SU-DHL-6 (cell line): ENCODE results near the gene ELFN2.

Source experiments
- H2AFZ ChIP-seq: fragments of 200-600 bp; sonication (generic); 2 replicates; pipeline ENCODE4 v1.6.1; 2014; ENCODE audit warnings: low read depth, mild to moderate bottlenecking, moderate library complexity, mixed read lengths, antibody characterized with exemption, low read length; ENCODE audit not compliant: severe bottlenecking
- H3F3A ChIP-seq: fragments of 200-600 bp; shearing (Covaris generic); 2 replicates; pipeline ENCODE4 v1.6.0; 2016; ENCODE audit warnings: antibody characterized with exemption, mild to moderate bottlenecking; ENCODE audit not compliant: insufficient read depth
- H3K27ac ChIP-seq: fragments of 200-600 bp; sonication (generic); 2 replicates; pipeline ENCODE4 v1.5.1; 2016; ENCODE audit warnings: low read depth, mild to moderate bottlenecking, low read length, moderate library complexity, mixed read lengths
- H3K27me3 ChIP-seq: fragments of 200-600 bp; sonication (generic), shearing (Covaris generic); 2 replicates; pipeline ENCODE4 v1.6.0; 2014; ENCODE audit warnings: mild to moderate bottlenecking, low read length
- H3K36me3 ChIP-seq: fragments of 200-600 bp; sonication (generic); 2 replicates; pipeline ENCODE4 v1.6.1; 2014; ENCODE audit warnings: mild to moderate bottlenecking, low read length, mixed read lengths
- H3K4me2 ChIP-seq: fragments of 300-600, 200-600 bp; shearing (Covaris generic), sonication (generic); 2 replicates; pipeline ENCODE4 v1.6.0; 2014; ENCODE audit warnings: low read length, low read depth, mild to moderate bottlenecking; ENCODE audit not compliant: poor library complexity, severe bottlenecking
- H3K4me3 ChIP-seq: fragments of 200-600 bp; sonication (generic); 2 replicates; pipeline ENCODE4 v1.5.1; 2014; ENCODE audit warnings: antibody characterized with exemption, low read length, mild to moderate bottlenecking, mixed read lengths; ENCODE audit not compliant: insufficient read depth, poor library complexity, severe bottlenecking
- H3K79me2 ChIP-seq: fragments of 200-600 bp; sonication (generic); 2 replicates; pipeline ENCODE4 v1.6.1; 2014; ENCODE audit warnings: mild to moderate bottlenecking, low read length, moderate library complexity; ENCODE audit not compliant: insufficient read depth
- H3K9ac ChIP-seq: fragments of 200-600 bp; sonication (generic); 2 replicates; pipeline ENCODE4 v1.7.0; 2014; ENCODE audit warnings: mild to moderate bottlenecking, low read length
- H3K9me2 ChIP-seq: fragments of 200-600 bp; sonication (generic); replicated peaks from 2 replicates; pipeline ENCODE4 v1.6.1; 2014; ENCODE audit warnings: low read length; ENCODE audit not compliant: insufficient read depth
- H3K9me3 ChIP-seq: fragments of 200-600 bp; sonication (generic); 2 replicates; pipeline ENCODE4 v1.6.1; 2014; ENCODE audit warnings: low read length, mixed read lengths; ENCODE audit not compliant: insufficient read depth
- H4K20me1 ChIP-seq: fragments of 200-600 bp; sonication (generic); 2 replicates; pipeline ENCODE4 v1.6.1; 2014; ENCODE audit warnings: low read depth, mild to moderate bottlenecking, antibody characterized with exemption, low read length, moderate library complexity, mixed read lengths
- EZH2phosphoT487 ChIP-seq: fragments of 200-600 bp; sonication (generic), shearing (Covaris generic); conservative IDR thresholded peaks from 2 replicates; pipeline ENCODE4 v1.6.1; 2018; ENCODE audit warnings: mild to moderate bottlenecking, antibody characterized with exemption, low read length, moderate library complexity, mixed read lengths
- TF ChIP-seq, protein P1 (sequence below): fragments of 200-600 bp; sonication (generic); IDR thresholded peaks from one replicate; pipeline ENCODE4 v1.5.1; 2017; ENCODE audit warnings: antibody characterized with exemption, mild to moderate bottlenecking, low read length, moderate library complexity; ENCODE audit not compliant: insufficient read depth, poor library complexity, severe bottlenecking

ELFN2 gene

DNA sequence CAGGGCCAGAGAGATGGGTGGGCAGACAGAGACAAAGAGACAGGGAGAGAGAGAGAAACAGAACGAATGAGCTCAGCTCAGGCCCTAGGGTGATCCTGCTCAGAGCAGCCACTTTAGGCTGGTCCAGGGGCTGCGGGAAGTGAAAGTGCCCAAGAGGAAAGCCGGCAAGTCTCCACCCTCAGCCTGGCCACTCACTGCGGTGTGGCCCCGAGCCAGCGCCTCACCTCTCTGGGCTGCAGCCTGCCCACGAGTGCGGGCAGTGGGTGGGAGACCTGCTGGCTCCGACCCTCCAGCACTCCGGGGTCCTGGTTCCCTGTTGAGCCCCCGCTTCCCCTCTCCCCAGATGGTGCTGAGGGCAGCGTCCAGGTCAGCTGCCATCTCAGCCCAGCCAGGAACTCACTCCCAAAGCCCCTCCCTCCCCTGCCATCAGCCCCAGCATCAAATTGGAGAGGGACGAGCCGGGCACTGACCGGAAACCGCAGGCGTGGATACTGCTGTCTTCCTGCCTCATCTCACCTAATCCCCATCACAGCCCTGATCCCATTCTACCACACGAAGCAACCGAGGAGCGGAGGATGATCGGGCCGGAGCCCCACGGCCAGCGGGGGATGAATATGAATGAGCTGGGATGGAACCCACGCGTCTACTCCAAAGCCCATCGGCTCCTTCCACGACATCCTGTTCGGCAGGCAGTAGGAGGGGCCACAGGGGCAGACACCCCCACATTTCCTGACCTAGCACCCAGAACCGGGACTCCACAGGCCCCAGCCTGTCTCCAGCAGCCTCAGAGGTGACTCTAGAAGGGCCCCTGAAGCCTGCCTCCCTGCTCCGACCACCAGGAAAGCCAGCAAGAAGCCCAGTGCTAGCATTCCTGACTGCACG is 16.9 kb downstream of the ELFN2 start:
- no peak overlapping the region for H2AFZ ChIP-seq
- H3K79me2 ChIP-seq: no peaks in the 10 kb centered on the region
- no peak overlapping the region for H3K27ac ChIP-seq
- no peak overlapping the region for H3K9ac ChIP-seq
- H3K9me3 ChIP-seq: no peaks in the 10 kb centered on the region
- H3K4me3 ChIP-seq: no peak overlapping the region
- no peak for TF ChIP-seq EZH2phosphoT487
- TF ChIP-seq, protein P1, sequence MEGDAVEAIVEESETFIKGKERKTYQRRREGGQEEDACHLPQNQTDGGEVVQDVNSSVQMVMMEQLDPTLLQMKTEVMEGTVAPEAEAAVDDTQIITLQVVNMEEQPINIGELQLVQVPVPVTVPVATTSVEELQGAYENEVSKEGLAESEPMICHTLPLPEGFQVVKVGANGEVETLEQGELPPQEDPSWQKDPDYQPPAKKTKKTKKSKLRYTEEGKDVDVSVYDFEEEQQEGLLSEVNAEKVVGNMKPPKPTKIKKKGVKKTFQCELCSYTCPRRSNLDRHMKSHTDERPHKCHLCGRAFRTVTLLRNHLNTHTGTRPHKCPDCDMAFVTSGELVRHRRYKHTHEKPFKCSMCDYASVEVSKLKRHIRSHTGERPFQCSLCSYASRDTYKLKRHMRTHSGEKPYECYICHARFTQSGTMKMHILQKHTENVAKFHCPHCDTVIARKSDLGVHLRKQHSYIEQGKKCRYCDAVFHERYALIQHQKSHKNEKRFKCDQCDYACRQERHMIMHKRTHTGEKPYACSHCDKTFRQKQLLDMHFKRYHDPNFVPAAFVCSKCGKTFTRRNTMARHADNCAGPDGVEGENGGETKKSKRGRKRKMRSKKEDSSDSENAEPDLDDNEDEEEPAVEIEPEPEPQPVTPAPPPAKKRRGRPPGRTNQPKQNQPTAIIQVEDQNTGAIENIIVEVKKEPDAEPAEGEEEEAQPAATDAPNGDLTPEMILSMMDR: no peak
- no peaks in the 10 kb centered on the region for H3K36me3 ChIP-seq
- H3K9me2 ChIP-seq: no peaks in the 10 kb centered on the region
- no peaks in the 10 kb centered on the region for H4K20me1 ChIP-seq
- H3F3A ChIP-seq: no peaks in the 10 kb centered on the region
- H3K4me2 ChIP-seq: no peak overlapping the region
- H3K27me3 ChIP-seq: no peaks in the 10 kb centered on the region

DNA sequence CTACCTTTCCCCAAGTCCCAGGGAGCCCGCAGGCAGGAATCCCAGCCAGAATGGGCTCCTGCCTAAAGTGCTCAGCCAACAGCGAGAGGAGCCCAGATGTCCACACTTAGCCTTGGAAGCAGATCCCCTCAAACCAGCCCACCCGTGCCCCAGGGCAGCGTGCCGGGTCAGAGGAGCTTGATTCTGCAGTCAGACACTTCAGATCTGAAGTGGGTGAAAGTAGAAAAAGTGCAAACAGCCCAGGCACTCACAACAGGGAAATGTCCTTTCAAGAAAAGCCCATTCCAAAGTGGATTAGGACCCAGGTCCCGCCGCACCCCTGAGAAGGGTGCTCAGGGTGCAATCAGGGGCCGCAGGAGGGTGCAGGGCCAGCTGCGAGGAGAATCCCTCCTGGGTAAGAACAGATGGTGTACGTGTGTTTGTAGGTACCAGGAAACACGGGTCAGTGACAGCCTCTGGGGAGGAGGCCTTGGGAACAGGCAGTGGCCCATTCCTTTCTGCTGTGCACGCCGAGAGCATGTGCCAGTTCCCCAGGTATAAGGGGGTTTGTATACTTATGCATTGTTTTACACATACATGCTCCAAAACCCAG is 17.7 kb downstream of the ELFN2 start:
- Histone ChIP-seq H3K9ac (no peak overlapping the region), H3K36me3 (no peaks in the 10 kb centered on the region), H3K27ac (no peak overlapping the region), H3K79me2 (no peaks in the 10 kb centered on the region), H3K9me3 (no peaks in the 10 kb centered on the region), H3F3A (no peaks in the 10 kb centered on the region), H3K4me2 (no peak overlapping the region), H4K20me1 (no peaks in the 10 kb centered on the region), H3K9me2 (no peaks in the 10 kb centered on the region), H2AFZ (no peak overlapping the region), H3K27me3 (no peaks in the 10 kb centered on the region), H3K4me3 (no peak overlapping the region)
- no peak for TF ChIP-seq EZH2phosphoT487
- TF ChIP-seq, protein P1: no peak

DNA sequence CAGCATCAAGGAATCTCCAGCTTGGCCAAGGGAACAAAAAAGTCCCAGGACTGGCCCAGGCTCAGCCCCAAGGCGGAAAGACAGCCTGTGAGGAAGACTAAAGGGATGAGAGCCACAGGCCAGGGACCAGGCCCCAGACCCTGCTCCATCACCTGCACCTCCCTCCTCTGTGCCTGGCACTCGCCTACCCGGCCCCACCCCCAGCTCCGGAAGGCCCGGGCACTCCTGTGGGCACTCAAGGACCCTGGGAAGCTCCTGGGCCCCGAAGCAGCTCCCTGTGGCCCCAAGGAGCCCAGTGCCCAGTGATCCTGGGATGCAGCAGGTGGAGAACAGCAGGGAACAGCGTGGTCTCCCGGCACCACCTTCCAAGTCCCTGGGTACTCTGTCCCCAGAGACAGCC is 18.2 kb downstream of the ELFN2 start:
- H3K79me2 ChIP-seq: no peaks in the 10 kb centered on the region

More for the DNA sequence above, 18.2 kb downstream of the ELFN2 start:
- Histone ChIP-seq H3K36me3 (no peaks in the 10 kb centered on the region), H3F3A (no peaks in the 10 kb centered on the region), H3K4me3 (no peak overlapping the region), H3K27me3 (no peaks in the 10 kb centered on the region), H3K9me3 (no peaks in the 10 kb centered on the region), H3K9ac (no peak overlapping the region), H3K27ac (no peak overlapping the region), H3K9me2 (no peaks in the 10 kb centered on the region), H3K4me2 (no peak overlapping the region), H4K20me1 (no peaks in the 10 kb centered on the region), H2AFZ (no peak overlapping the region)
- TF ChIP-seq EZH2phosphoT487: no peak
- TF ChIP-seq, protein P1: no peak
